Chondrocyte (in vitro differentiated cells): ENCODE measurements around the gene WT1. TPM values are rescaled to one million over a fixed set of nuclear protein-coding genes. Genes with fewer than 3 reads are reported as not detected.
"Not testable (repeated sequence)": the region's sequence is repeated elsewhere in the genome, so short reads cannot be mapped to it uniquely, and the experiment has no call there.

Source experiments
- DNase-seq: peaks from one replicate; pipeline ENCODE4 v3.0.0; 2021; ENCODE audit warnings: mixed read lengths, low spot score
- H3K27ac Mint-ChIP-seq: one replicate; pipeline ENCODE4 v1.8.0; 2021; ENCODE audit warnings: mild to moderate bottlenecking, moderate library complexity, mixed read lengths; ENCODE audit not compliant: unreplicated experiment
- H3K27me3 Mint-ChIP-seq: 2 replicates; pipeline ENCODE4 v1.8.0; 2021; ENCODE audit warnings: low read depth, mixed read lengths
- H3K36me3 Mint-ChIP-seq: 2 replicates; pipeline ENCODE4 v1.8.0; 2021; ENCODE audit warnings: low read depth, mixed read lengths
- H3K4me1 Mint-ChIP-seq: 2 replicates; pipeline ENCODE4 v1.8.0; 2021; ENCODE audit warnings: low read depth, mild to moderate bottlenecking, mixed read lengths
- H3K4me3 Mint-ChIP-seq: one replicate; pipeline ENCODE4 v1.8.0; 2021; ENCODE audit warnings: mild to moderate bottlenecking, moderate library complexity, mixed read lengths; ENCODE audit not compliant: unreplicated experiment
- H3K9me3 Mint-ChIP-seq: 2 replicates; pipeline ENCODE4 v1.8.0; 2021; ENCODE audit warnings: low read depth, mixed read lengths
- CTCF ChIP-seq: fragments of 200-600 bp; sonication (generic); IDR thresholded peaks from 2 replicates; pipeline ENCODE4 v1.5.0; 2021; ENCODE audit warnings: antibody characterized with exemption, mild to moderate bottlenecking, moderate library complexity
- long read RNA-seq: library from polyadenylated mRNA; stranded (forward); transcript quantifications from one replicate; pipeline ENCODE4 v2.0.0, GENCODE V29; 2021
- total RNA-seq: library from RNA; stranded (reverse); gene quantifications from 3 replicates; pipeline ENCODE4 v1.2.1, GENCODE V29; 2021

WT1 gene
- total RNA-seq = not detected in 3 replicates
- long read RNA-seq = 0 reads

GRCh38 chr11:32435511-32435941 lies at the start of gene WT1:
TSS of gene WT1 (minus strand) at chr11:32435539.
- DNase-seq = no peak
- H3K27me3 Mint-ChIP-seq = peaks cover 82% of the 10 kb centered on the region
- H3K27ac Mint-ChIP-seq = no peak within 1 kb of the TSS
- H3K4me1 Mint-ChIP-seq = peaks cover 13% of the 10 kb centered on the region
- peaks cover 3% of the 10 kb centered on the region for H3K9me3 Mint-ChIP-seq
- H3K4me3 Mint-ChIP-seq = peak within 1 kb of the TSS; percentile 44
- H3K36me3 Mint-ChIP-seq = peaks cover 7% of the 10 kb centered on the region
- no peak for TF ChIP-seq CTCF

GRCh38 chr11:32479291-32479690 lies 44.0 kb upstream of the WT1 start:
- Mint-ChIP-seq H3K9me3 (no peaks in the 10 kb centered on the region), H3K27me3 (peaks cover 10% of the 10 kb centered on the region), H3K4me1 (no peaks in the 10 kb centered on the region), H3K27ac (no peak overlapping the region), H3K36me3 (no peaks in the 10 kb centered on the region), H3K4me3 (no peak overlapping the region)
- no peak for TF ChIP-seq CTCF
- no peak for DNase-seq

GRCh38 chr11:32478277-32478731 lies 43.0 kb upstream of the WT1 start:
- H3K4me1 Mint-ChIP-seq = no peaks in the 10 kb centered on the region
- H3K9me3 Mint-ChIP-seq = no peaks in the 10 kb centered on the region
- no peak for DNase-seq
- TF ChIP-seq CTCF = no peak
- H3K27ac Mint-ChIP-seq = no peak overlapping the region
- no peaks in the 10 kb centered on the region for H3K36me3 Mint-ChIP-seq
- no peak overlapping the region for H3K4me3 Mint-ChIP-seq
- peaks cover 10% of the 10 kb centered on the region for H3K27me3 Mint-ChIP-seq

- H3K4me1 Mint-ChIP-seq = no peaks in the 10 kb centered on the region
- no peak overlapping the region for H3K4me3 Mint-ChIP-seq
- no peaks in the 10 kb centered on the region for H3K9me3 Mint-ChIP-seq
- H3K36me3 Mint-ChIP-seq = no peaks in the 10 kb centered on the region
- H3K27ac Mint-ChIP-seq = no peak overlapping the region
- H3K27me3 Mint-ChIP-seq = peaks cover 9% of the 10 kb centered on the region
- no peak for DNase-seq
- no peak for TF ChIP-seq CTCF
Measured at GRCh38 chr11:32473282-32473909, 38.1 kb upstream of the WT1 start.

GRCh38 chr11:32472226-32472625 lies 36.9 kb upstream of the WT1 start:
- Mint-ChIP-seq H3K9me3 (no peaks in the 10 kb centered on the region), H3K27me3 (peaks cover 5% of the 10 kb centered on the region), H3K4me3 (no peak overlapping the region), H3K27ac (no peak overlapping the region), H3K36me3 (no peaks in the 10 kb centered on the region), H3K4me1 (no peaks in the 10 kb centered on the region)
- no peak for DNase-seq
- TF ChIP-seq CTCF = no peak

GRCh38 chr11:32471544-32471943 lies 36.2 kb upstream of the WT1 start:
- not testable (repeated sequence) for H3K4me1 Mint-ChIP-seq, H3K27ac Mint-ChIP-seq, DNase-seq, H3K9me3 Mint-ChIP-seq, H3K27me3 Mint-ChIP-seq, H3K36me3 Mint-ChIP-seq, H3K4me3 Mint-ChIP-seq
